ENCODE results near the gene ZCCHC7. TPM values are rescaled to one million over a fixed set of nuclear protein-coding genes. Genes with fewer than 3 reads are reported as not detected.

The ZCCHC7 gene
- total RNA-seq, 4 donors from 2014 or later: 4.8 to 11.2 (median 6.9) TPM

DNA sequence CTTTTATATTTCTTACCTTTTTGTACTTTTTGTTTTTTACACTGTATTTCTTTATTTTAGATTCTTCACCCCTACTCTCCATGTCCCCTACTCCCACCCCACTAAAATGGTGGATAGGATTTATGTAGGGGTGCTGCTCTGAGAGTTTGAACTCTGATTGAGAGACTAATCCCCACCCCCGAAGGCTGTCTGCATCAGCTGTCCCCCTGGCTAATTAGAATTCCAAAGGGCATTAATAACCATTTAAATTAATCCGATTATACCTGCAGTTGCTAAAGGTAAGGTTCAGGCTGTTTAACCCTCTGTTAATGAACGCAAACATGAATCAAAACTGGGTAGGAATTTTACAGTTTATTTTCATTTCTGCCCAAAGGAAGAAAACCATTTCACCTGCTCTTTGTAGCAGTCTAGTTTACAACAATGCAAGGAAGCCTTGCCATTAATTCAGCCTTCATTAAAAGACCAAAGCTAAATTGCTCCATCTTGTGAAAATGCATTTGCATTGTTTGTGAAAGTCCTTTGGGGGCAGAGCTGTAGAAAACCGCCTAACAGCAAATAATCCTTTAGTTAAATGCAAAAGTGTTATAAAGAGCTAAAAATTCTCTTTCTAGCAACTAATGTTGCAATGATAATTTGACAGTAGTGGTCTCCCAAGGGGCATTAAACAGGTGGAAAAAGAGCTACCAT, 71.2 kb downstream of the ZCCHC7 start:
- Histone ChIP-seq H3K4me1 (peaks cover 4 to 5% of the 10 kb centered on the region in 2 donors), H3K36me3 (no peaks in the 10 kb centered on the region), H3K27me3 (no peaks in the 10 kb centered on the region), H3K9me3 (no peaks in the 10 kb centered on the region), H3K27ac (no peak overlapping the region), H3K4me3 (no peak overlapping the region)
- DNase-seq (no peak), ATAC-seq (no peak)
- in situ Hi-C loops (cut with MboI; ENCODE audit: low sequenced_read_pairs in 4 of 4) (loop anchor here in 1 of 4 donors (10.0 kb wide), 1 partner anchor 63 kb away; no protein-coding TSS in a partner anchor), intact Hi-C loops (cut with DNase I; ENCODE audit: low total_unique reads) (loop anchor here (5.0 kb wide), 1 partner anchor 36 kb away; no protein-coding TSS in a partner anchor)
- TF ChIP-seq POLR2A (IDR thresholded peaks at IDR 0.05): no peak
- TF ChIP-seq, protein P1, sequence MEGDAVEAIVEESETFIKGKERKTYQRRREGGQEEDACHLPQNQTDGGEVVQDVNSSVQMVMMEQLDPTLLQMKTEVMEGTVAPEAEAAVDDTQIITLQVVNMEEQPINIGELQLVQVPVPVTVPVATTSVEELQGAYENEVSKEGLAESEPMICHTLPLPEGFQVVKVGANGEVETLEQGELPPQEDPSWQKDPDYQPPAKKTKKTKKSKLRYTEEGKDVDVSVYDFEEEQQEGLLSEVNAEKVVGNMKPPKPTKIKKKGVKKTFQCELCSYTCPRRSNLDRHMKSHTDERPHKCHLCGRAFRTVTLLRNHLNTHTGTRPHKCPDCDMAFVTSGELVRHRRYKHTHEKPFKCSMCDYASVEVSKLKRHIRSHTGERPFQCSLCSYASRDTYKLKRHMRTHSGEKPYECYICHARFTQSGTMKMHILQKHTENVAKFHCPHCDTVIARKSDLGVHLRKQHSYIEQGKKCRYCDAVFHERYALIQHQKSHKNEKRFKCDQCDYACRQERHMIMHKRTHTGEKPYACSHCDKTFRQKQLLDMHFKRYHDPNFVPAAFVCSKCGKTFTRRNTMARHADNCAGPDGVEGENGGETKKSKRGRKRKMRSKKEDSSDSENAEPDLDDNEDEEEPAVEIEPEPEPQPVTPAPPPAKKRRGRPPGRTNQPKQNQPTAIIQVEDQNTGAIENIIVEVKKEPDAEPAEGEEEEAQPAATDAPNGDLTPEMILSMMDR (IDR thresholded peaks at IDR 0.05 in 4 of 5, conservative IDR thresholded peaks at IDR 0.05 in 1 of 5): no peak

DNA sequence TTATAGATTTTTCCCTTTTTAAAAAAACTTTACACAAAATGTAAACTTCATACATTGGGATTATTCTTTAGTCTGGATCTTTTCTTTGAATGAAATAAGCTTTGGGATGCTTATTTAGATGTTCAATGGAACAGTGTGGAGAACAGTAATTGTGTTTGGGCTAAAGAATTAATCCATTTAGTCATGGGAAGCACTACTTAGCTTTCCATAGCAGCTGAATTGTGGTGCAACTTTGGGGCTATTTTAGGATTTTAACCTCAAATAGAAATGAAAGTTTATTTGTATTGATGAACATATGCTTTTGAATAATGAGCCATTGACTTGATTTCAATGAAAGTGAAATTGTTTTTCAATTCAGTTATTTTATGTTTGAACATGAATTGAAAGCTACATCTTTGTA, 72.4 kb downstream of the ZCCHC7 start:
- H3K9me3 ChIP-seq: no peaks in the 10 kb centered on the region
- intact Hi-C loops (cut with DNase I; ENCODE audit: low total_unique reads) (loop anchor here (5.0 kb wide), 1 partner anchor 34 kb away; no protein-coding TSS in a partner anchor), in situ Hi-C loops (cut with MboI; ENCODE audit: low sequenced_read_pairs in 4 of 4) (loop anchor here in 1 of 4 donors (10.0 kb wide), 1 partner anchor 62 kb away; no protein-coding TSS in a partner anchor)
- H3K4me3 ChIP-seq: no peak overlapping the region
- no peaks in the 10 kb centered on the region for H3K36me3 ChIP-seq
- ATAC-seq: no peak
- H3K4me1 ChIP-seq: peaks cover 16 to 18% of the 10 kb centered on the region in 2 donors
- no peak for TF ChIP-seq POLR2A (IDR thresholded peaks at IDR 0.05)
- TF ChIP-seq, protein P1 (IDR thresholded peaks at IDR 0.05 in 4 of 5, conservative IDR thresholded peaks at IDR 0.05 in 1 of 5): no peak
- H3K27me3 ChIP-seq: no peaks in the 10 kb centered on the region
- H3K27ac ChIP-seq: no peak overlapping the region
- no peak for DNase-seq

DNA sequence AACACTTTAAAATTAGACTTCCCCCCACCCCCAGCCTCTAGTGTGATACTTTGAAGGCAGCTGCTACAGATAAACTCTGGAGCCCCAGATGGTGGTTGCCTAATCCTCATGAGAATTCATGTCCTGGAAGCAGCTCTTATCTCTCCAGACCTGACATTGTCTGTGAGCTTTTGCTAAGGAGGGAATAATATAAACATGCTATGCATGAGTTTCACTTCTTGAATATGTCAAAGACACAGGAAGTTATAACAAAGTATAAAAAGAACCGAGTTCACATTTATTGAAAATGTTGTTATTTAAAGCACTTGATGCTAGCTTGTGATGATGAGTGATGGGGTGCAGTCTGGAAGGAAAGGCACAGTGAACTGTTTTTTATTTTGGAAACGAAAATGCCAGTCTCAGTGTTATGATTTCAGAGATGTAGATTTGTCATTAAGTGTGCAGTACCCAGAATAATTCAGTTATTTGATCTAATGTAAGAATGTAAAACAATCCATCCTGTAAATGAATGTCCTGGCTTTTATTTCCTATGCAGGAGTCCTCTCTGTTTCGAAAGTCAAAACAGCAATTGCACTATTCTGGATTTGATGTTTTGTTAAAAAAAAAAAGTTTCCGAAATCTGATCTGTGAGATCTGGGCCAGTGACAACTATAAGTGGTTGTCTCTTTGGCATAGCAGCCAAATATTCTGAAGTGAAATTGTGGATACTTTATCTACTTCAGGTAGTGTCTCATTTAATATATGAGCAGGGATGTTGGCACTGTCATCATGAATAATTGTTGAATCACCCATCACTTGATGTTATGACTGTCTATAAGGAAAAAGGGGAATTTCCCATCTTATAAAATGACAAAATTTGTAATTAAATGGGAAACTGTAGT, 77.0 kb downstream of the ZCCHC7 start:
- TF ChIP-seq, protein P1 (IDR thresholded peaks at IDR 0.05 in 4 of 5, conservative IDR thresholded peaks at IDR 0.05 in 1 of 5): no peak
- no peak for TF ChIP-seq POLR2A (IDR thresholded peaks at IDR 0.05)
- Histone ChIP-seq H3K27ac (no peak overlapping the region), H3K27me3 (no peaks in the 10 kb centered on the region), H3K4me3 (no peak overlapping the region), H3K4me1 (peaks cover 16 to 33% of the 10 kb centered on the region in 2 donors), H3K9me3 (no peaks in the 10 kb centered on the region), H3K36me3 (no peaks in the 10 kb centered on the region)
- intact Hi-C loops (cut with DNase I; ENCODE audit: low total_unique reads) (no loop called here), in situ Hi-C loops (cut with MboI; ENCODE audit: low sequenced_read_pairs in 4 of 4) (loop anchor here in 1 of 4 donors (10.0 kb wide), 1 partner anchor 57 kb away; no protein-coding TSS in a partner anchor)
- ATAC-seq (peak in 1 of 2 donors; percentile 44), DNase-seq (no peak)

DNA sequence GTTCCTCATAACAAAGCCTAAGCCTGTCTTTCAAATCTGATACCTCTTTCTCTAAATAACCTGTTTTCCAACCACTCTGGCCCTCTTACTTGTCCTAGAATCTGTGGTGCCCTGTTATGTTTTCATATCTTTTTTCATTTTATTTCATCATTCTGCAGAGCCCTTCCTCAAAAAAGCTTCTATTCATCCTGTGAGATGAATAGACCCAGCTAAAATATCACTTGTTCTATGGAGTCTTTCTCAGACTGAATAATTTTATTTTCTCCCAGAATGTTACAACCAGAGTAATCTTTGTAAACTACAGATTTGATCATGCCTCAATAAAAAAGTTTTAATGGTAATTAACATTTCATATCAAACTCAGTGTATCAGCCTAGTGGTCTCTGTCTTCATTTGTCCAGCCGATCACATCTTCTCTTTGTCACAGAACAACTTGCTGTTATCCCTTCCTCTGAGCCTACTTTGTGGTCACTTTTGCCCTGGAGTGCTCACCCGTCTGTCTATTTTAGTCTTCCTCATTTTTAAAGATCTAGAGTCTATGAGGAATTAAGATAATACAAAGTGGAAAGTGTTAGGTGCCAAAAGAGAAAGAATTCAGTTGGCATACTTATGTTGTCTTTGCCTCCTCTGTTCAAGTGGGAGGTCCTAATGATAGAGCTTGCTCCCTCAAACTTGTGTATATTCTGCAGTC, 77.8 kb downstream of the ZCCHC7 start:
- Histone ChIP-seq H3K27ac (no peak overlapping the region), H3K4me3 (no peak overlapping the region), H3K36me3 (no peaks in the 10 kb centered on the region), H3K27me3 (no peaks in the 10 kb centered on the region), H3K9me3 (no peaks in the 10 kb centered on the region), H3K4me1 (peaks cover 16 to 33% of the 10 kb centered on the region in 2 donors)
- no peak for ATAC-seq
- TF ChIP-seq, protein P1 (IDR thresholded peaks at IDR 0.05 in 4 of 5, conservative IDR thresholded peaks at IDR 0.05 in 1 of 5): no peak
- no peak for TF ChIP-seq POLR2A (IDR thresholded peaks at IDR 0.05)
- DNase-seq: no peak
- in situ Hi-C loops (cut with MboI; ENCODE audit: low sequenced_read_pairs in 4 of 4): loop anchor here in 1 of 4 donors (10.0 kb wide), 1 partner anchor 57 kb away; no protein-coding TSS in a partner anchor
- intact Hi-C loops (cut with DNase I; ENCODE audit: low total_unique reads): no loop called here

Measured in gastrocnemius medialis (tissue), 4 donors.